Mammary epithelial cell (primary cell): ENCODE measurements around the gene EEPD1.

ENCODE experiments used
- EZH2 ChIP-seq: IDR thresholded peaks from 2 replicates; pipeline ENCODE4 v1.6.1; 2012; ENCODE audit warnings: low read length, inconsistent platforms, borderline replicate concordance
- TF ChIP-seq, protein P1 (sequence below), 2 donors: IDR thresholded peaks in 1 of 2; conservative IDR thresholded peaks in 1 of 2; 2 replicates each; pipeline ENCODE4 v1.5.1; 2011 to 2012; ENCODE audit warnings: inconsistent platforms in 2 of 2, low read length in 2 of 2, mild to moderate bottlenecking in 2 of 2, control low read depth in 1 of 2, low read depth in 1 of 2; ENCODE audit not compliant: insufficient read depth in 1 of 2; ENCODE audit errors: extremely low read depth in 1 of 2

DNA sequence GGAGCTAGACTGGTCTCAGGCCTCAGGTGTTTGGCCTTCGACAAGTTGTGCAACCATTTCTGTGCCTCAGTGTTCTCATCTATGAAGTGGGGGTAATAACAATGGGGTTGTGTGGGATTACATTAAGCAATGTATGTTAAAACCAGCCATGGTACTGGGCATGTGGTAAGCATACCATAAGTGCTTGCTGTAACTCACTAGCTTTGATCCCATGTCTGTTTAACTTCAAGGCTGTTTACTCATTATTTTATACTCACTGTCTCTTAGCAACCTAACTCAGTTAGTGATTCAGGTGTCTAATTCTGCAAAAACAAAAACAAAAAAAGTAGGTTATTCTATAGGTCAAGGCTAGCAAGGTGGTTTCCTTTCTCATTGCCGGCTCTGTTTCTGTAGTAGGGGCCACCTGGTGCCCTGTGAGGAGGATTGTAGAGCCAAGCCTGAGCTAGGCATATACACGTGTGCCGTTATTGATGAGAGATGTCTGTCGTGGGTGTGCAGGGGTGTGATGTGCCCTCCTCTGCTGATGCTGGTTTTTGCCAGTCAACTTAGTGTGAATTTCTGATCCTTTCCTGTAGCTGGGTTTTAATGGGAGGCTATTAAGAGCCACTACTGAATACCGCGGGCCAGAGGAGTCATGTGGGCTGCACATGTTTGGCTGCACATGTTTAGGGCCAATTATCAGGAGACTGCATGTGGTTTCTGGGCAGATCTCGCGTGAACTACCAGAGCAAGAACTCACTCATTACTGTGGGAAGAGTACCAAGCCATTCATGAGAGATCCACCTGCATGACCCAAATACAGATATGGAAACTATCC is 56.2 kb downstream of the EEPD1 start:
- TF ChIP-seq, protein P1, sequence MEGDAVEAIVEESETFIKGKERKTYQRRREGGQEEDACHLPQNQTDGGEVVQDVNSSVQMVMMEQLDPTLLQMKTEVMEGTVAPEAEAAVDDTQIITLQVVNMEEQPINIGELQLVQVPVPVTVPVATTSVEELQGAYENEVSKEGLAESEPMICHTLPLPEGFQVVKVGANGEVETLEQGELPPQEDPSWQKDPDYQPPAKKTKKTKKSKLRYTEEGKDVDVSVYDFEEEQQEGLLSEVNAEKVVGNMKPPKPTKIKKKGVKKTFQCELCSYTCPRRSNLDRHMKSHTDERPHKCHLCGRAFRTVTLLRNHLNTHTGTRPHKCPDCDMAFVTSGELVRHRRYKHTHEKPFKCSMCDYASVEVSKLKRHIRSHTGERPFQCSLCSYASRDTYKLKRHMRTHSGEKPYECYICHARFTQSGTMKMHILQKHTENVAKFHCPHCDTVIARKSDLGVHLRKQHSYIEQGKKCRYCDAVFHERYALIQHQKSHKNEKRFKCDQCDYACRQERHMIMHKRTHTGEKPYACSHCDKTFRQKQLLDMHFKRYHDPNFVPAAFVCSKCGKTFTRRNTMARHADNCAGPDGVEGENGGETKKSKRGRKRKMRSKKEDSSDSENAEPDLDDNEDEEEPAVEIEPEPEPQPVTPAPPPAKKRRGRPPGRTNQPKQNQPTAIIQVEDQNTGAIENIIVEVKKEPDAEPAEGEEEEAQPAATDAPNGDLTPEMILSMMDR (conservative IDR thresholded peaks at IDR 0.05 in 1 of 2, IDR thresholded peaks at IDR 0.05 in 1 of 2; ENCODE audit: extremely low read depth in 1 of 2, insufficient read depth in 1 of 2, low read depth in 1 of 2, low read length in 2 of 2), result no peak
- TF ChIP-seq EZH2, result no peak
